ENCODE results near the gene PNKP.

PNKP gene

DNA sequence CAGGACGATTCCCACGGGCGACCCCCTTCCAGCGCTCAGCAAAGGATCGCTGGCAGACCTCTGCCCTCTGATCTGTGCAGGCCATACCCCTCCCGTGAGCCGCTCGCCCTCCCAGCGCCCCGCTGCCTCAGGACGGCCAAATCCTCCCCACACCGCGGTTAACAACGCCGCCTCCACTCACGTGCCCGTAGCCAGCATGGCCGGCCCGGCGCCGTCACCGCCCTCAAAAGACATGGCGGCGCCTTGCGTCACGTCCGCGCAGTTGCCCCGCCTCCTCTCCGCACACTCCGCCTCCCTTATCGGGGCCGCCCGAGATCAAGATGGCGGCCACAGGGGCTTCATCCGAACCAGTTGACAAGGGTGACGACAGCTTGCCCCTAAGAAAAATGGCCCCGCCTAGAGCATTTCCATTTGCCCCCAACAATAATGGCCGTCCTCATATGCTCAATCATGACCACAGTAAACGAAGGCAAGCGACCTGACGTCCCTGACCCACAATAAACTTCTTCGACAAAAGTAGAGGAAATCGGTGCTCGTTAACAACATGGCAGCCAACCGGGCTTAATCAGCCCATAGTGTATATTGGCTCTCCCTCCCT, 9.1 kb upstream of the PNKP start:
- H3K4me1 ChIP-seq (ENCODE audit: control insufficient read depth, low read length): peaks cover 22% of the 10 kb centered on the region
- peak overlapping the region; percentile 90 for H3K4me3 ChIP-seq (ENCODE audit: low read length)
- H3K9me2 ChIP-seq (replicated peaks; ENCODE audit: control insufficient read depth, low read length): no peaks in the 10 kb centered on the region

DNA sequence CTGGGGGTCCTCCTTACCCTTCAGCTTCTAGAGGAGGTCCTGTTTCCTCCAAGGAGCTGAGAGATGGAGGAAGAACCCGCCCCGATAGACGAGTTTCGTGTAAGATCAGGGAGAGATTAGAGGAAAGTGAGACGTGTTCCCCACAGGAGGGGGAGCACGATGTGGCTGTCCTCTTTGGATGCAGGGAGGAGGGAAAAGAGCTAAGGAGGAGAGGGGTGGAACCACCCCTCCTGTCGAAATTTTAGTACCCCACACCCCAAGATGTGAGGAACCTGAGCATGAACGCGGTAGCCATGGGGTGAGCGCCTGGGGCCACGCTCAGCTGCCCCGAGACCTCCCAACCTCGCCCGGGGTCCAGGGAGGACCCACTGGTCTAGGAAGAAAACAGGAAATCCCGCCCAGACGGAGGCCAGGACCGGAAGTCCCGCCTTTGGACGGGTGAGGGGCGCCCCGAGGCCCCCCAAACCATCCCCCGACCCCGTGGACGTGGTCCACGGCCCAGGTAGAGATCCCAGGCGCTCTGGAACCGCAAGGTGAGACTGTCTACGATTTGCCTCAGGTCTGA, 8.6 kb upstream of the PNKP start:
- H3K9me3 ChIP-seq (ENCODE audit: control insufficient read depth, insufficient read depth, low read length): no peaks in the 10 kb centered on the region
- no peaks in the 10 kb centered on the region for H3K9me2 ChIP-seq (replicated peaks; ENCODE audit: control insufficient read depth, low read length)
- H3K4me1 ChIP-seq (ENCODE audit: control insufficient read depth, low read length): peaks cover 22% of the 10 kb centered on the region
- H3K4me3 ChIP-seq (ENCODE audit: low read length): peak overlapping the region; percentile 90
- H3K27ac ChIP-seq (ENCODE audit: low read depth, low read length): peak overlapping the region; percentile 79
- H3K27me3 ChIP-seq (ENCODE audit: control insufficient read depth, low read length): no peaks in the 10 kb centered on the region
- H3K36me3 ChIP-seq (ENCODE audit: control insufficient read depth, low read length): peaks cover 14% of the 10 kb centered on the region
- H3K4me2 ChIP-seq (ENCODE audit: low read length): peak overlapping the region; percentile 96
- H4K20me1 ChIP-seq (ENCODE audit: control insufficient read depth, insufficient read depth, low read depth, low read length): no peaks in the 10 kb centered on the region
- H3K79me2 ChIP-seq (ENCODE audit: control insufficient read depth, low read length): peaks cover 24% of the 10 kb centered on the region
- no peak for TF ChIP-seq EZH2phosphoT487 (IDR thresholded peaks at IDR 0.05; ENCODE audit: borderline replicate concordance, low read length)
- TF ChIP-seq, protein P1, sequence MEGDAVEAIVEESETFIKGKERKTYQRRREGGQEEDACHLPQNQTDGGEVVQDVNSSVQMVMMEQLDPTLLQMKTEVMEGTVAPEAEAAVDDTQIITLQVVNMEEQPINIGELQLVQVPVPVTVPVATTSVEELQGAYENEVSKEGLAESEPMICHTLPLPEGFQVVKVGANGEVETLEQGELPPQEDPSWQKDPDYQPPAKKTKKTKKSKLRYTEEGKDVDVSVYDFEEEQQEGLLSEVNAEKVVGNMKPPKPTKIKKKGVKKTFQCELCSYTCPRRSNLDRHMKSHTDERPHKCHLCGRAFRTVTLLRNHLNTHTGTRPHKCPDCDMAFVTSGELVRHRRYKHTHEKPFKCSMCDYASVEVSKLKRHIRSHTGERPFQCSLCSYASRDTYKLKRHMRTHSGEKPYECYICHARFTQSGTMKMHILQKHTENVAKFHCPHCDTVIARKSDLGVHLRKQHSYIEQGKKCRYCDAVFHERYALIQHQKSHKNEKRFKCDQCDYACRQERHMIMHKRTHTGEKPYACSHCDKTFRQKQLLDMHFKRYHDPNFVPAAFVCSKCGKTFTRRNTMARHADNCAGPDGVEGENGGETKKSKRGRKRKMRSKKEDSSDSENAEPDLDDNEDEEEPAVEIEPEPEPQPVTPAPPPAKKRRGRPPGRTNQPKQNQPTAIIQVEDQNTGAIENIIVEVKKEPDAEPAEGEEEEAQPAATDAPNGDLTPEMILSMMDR (IDR thresholded peaks at IDR 0.05; ENCODE audit: low read depth, low read length, poor library complexity, severe bottlenecking): no peak
- no peaks in the 10 kb centered on the region for H3F3A ChIP-seq (ENCODE audit: control insufficient read depth, insufficient read depth)

More for the DNA sequence above, 9.1 kb upstream of the PNKP start:
- H3K4me2 ChIP-seq (ENCODE audit: low read length): peak overlapping the region; percentile 96
- H3K79me2 ChIP-seq (ENCODE audit: control insufficient read depth, low read length): peaks cover 23% of the 10 kb centered on the region
- H4K20me1 ChIP-seq (ENCODE audit: control insufficient read depth, insufficient read depth, low read depth, low read length): no peaks in the 10 kb centered on the region
- H3K9me3 ChIP-seq (ENCODE audit: control insufficient read depth, insufficient read depth, low read length): no peaks in the 10 kb centered on the region
- H3F3A ChIP-seq (ENCODE audit: control insufficient read depth, insufficient read depth): no peaks in the 10 kb centered on the region
- peak overlapping the region; percentile 79 for H3K27ac ChIP-seq (ENCODE audit: low read depth, low read length)
- H3K36me3 ChIP-seq (ENCODE audit: control insufficient read depth, low read length): peaks cover 9% of the 10 kb centered on the region
- no peaks in the 10 kb centered on the region for H3K27me3 ChIP-seq (ENCODE audit: control insufficient read depth, low read length)
- TF ChIP-seq EZH2phosphoT487 (IDR thresholded peaks at IDR 0.05; ENCODE audit: borderline replicate concordance, low read length): no peak
- TF ChIP-seq, protein P1 (IDR thresholded peaks at IDR 0.05; ENCODE audit: low read depth, low read length, poor library complexity, severe bottlenecking): no peak

DNA sequence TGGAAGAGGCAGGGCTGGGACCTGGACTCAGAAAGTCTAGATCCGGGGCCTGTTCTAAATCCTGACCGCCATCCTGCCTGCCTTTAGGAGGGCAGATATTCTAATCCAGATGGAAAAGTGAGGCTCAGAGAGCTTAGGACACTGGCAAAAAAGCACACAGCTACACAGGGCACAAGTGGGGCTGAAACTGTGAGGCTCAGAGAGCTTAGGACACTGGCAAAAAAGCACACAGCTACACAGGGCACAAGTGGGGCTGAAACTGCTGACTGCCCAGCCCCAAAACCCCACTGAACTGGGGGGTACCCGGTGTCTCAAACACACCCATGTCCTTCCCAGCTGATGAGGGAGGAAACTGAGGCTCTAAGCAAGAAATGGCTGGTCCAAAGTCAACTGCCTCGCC, 7.8 kb upstream of the PNKP start:
- Histone ChIP-seq H3K4me2 (ENCODE audit: low read length) (peak overlapping the region; percentile 96), H3K27ac (ENCODE audit: low read depth, low read length) (no peak overlapping the region), H3K4me1 (ENCODE audit: control insufficient read depth, low read length) (peaks cover 30% of the 10 kb centered on the region), H3K4me3 (ENCODE audit: low read length) (peak overlapping the region; percentile 90), H4K20me1 (ENCODE audit: control insufficient read depth, insufficient read depth, low read depth, low read length) (no peaks in the 10 kb centered on the region), H3K9me2 (replicated peaks; ENCODE audit: control insufficient read depth, low read length) (no peaks in the 10 kb centered on the region), H3K9me3 (ENCODE audit: control insufficient read depth, insufficient read depth, low read length) (no peaks in the 10 kb centered on the region), H3F3A (ENCODE audit: control insufficient read depth, insufficient read depth) (no peaks in the 10 kb centered on the region), H3K36me3 (ENCODE audit: control insufficient read depth, low read length) (peaks cover 10% of the 10 kb centered on the region), H3K27me3 (ENCODE audit: control insufficient read depth, low read length) (no peaks in the 10 kb centered on the region), H3K79me2 (ENCODE audit: control insufficient read depth, low read length) (peaks cover 32% of the 10 kb centered on the region)
- TF ChIP-seq, protein P1 (IDR thresholded peaks at IDR 0.05; ENCODE audit: low read depth, low read length, poor library complexity, severe bottlenecking): no peak
- TF ChIP-seq EZH2phosphoT487 (IDR thresholded peaks at IDR 0.05; ENCODE audit: borderline replicate concordance, low read length): no peak
